SU-DHL-6 (cell line): ENCODE data around the gene TMEM60.

Source experiments
- CTCF ChIP-seq: fragments of 200-600 bp; sonication (generic); IDR thresholded peaks from one replicate; pipeline ENCODE4 v1.5.1; 2017; ENCODE audit warnings: antibody characterized with exemption, mild to moderate bottlenecking, low read length, moderate library complexity; ENCODE audit not compliant: insufficient read depth, poor library complexity, severe bottlenecking
- EZH2phosphoT487 ChIP-seq: fragments of 200-600 bp; sonication (generic), shearing (Covaris generic); conservative IDR thresholded peaks from 2 replicates; pipeline ENCODE4 v1.6.1; 2018; ENCODE audit warnings: mild to moderate bottlenecking, antibody characterized with exemption, low read length, moderate library complexity, mixed read lengths

DNA sequence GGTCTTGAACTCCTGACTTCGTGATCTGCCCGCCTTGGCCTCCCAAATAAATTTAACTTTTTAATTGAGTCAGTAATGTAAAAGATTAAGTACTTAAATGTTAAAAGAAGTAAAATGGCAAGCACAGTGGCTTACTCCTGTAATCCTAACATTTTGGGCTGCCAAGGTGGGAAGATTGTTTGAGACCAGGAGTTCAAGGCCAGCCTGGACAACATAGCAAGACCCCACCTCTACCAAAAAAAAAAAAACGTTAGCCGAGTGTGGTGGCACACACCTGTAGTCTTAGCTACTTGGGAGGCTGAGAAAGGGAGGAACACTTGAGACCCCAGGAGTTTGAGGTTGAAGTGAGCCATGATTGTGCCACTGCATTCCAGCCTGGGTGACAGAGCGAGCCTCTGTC, 26.4 kb upstream of the TMEM60 start:
- TF ChIP-seq CTCF: no peak
- TF ChIP-seq EZH2phosphoT487: no peak
